Esophagus squamous epithelium (tissue), 4 donors: ENCODE measurements around the gene OCLN.

ENCODE experiments used
- CTCF ChIP-seq, 6 experiments: fragments of 450-650 bp in 4 of 6; fragments of 200-600 bp in 2 of 6; sonication (generic) in 2 of 6; IDR thresholded peaks; one replicate each; pipeline ENCODE4 v1.5.1; 2016 to 2019; ENCODE audit warnings: antibody characterized with exemption in 6 of 6, mild to moderate bottlenecking in 4 of 6, moderate library complexity in 4 of 6
- POLR2A ChIP-seq, 4 donors: fragments of 450-650 bp; IDR thresholded peaks; one replicate each; pipeline ENCODE4 v1.6.1; 2017; ENCODE audit warnings: antibody characterized with exemption in 4 of 4, mild to moderate bottlenecking in 4 of 4, moderate library complexity in 3 of 4

GRCh38 chr5:69454460-69455249 lies 37.9 kb upstream of the OCLN start:
- no peak for TF ChIP-seq POLR2A (IDR thresholded peaks at IDR 0.05)
- no peak for TF ChIP-seq CTCF (IDR thresholded peaks at IDR 0.05)
